Measurements from ENCODE around the gene RPTOR.
"Not testable (repeated sequence)": the region's sequence is repeated elsewhere in the genome, so short reads cannot be mapped to it uniquely, and the experiment has no call there.

Gene RPTOR

DNA sequence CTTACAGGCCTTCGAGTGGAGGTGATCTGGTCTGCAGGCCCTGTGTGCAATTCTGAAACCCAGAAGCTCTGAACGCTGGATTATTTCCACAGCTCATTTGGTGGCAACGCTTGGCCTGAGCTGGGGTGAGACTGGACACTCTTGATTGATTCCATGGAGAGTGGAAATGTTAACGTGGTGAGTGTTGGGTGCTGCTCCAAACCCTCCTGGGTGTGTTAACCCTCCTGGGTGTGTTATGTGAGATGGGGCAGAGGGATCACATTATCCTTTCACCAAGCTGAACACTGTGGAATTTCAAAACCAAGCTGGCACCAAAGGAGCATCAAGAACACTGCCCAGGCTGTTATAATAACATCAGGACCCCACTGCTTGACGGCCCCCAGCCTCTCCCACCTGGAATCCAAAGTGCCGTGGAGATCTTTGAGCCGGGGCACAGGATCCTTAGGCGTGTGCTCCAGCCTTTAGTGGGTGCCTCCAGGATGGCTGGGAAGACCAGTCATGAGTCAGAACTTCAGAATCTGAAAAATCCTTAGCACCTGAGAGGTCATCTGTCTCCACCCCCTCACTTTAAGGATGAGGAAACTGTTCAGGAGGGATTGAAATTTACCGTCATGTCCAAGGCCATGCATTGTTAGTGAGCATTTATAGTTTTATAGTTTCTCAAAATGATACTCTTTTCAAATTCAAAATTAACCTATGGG lies 75.0 kb downstream of the RPTOR start:
- DNase-seq = no peak

DNA sequence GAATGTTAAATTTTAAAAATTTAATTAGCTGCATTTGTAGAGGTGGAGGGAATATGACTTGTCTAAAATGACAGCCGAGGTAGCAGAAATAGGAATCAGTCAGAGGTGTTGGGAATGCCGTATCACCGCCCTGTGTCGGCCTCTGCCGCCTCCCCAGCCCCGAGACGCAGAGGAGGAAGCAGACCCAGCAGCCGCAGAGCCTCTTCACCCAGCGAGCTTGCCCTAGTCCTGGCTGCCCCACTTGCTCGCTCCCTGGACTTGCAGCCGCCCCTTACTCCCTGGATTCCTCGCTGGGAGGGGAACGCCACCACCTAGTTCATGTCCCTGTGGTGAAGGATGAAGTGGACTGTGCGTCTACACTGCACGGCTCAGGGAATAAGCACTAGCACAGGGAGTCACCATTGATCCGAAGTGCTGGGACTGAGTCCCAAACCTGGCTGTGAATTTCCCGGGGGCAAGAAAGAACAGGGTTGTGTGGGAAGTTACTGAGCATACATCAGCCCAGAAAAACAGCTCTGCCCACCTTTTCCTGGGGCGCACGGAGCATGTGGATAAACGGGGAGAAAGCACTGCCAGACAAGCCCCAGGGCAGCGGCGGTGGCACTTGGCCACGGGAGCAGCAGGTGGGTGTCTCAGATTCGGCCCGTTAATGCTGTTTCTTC lies 76.8 kb downstream of the RPTOR start:
- DNase-seq = no peak

DNA sequence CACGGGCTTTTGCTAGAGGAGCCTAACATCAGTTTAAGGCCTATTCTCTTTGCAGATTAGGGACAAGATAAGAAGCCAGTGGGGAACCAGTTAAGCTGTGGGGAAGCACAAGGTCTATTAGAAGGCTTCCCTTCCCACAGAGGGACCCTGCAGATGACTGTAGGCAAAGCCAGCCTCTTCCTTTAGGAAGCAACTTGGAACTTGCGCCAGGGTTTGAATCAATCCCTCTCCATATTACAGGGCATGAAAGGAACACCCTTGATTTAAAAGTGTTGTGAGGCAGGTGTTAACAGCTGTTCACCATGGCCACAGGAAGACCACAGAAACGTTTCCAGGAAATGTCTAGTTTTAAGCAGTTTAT lies 77.3 kb downstream of the RPTOR start:
- DNase-seq = no peak

DNA sequence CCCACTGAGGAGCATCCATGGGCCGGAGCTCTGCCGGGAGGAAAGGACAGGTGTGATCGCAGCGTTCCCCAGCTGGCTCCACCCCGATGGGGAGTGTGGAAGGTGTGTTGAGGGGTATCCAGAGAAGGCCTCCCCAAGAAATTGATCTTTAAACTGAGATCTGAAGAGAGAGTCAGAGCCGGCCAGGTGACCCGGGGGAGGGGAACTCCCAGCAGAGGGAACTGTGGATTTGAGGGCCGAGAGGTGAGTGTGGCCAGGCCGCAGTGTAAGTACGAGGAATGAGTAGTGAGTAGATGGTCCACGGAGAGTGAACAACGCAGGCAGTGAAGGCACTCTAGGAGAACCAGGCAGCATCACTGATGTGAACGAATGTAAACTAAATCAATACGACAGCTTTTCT lies 80.2 kb downstream of the RPTOR start:
- DNase-seq = no peak

DNA sequence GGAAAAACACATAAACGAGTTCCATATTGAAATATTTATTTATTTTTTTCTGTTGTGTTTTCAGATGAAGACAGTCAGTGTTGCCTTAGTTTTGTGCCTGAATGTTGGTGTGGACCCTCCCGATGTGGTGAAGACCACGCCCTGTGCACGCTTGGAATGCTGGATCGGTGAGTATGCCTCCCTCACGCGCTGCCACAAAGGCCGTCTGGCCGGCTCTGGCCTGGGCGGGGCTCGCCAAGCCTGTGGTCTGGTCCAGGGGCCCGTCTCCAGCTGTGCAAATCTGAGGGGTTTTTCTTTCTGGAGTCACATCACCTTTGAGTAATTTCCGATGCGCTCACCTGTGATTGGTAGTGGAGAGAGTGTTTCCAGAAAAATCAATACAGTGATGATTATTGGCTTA lies 81.0 kb downstream of the RPTOR start:
- no peak for DNase-seq

DNA sequence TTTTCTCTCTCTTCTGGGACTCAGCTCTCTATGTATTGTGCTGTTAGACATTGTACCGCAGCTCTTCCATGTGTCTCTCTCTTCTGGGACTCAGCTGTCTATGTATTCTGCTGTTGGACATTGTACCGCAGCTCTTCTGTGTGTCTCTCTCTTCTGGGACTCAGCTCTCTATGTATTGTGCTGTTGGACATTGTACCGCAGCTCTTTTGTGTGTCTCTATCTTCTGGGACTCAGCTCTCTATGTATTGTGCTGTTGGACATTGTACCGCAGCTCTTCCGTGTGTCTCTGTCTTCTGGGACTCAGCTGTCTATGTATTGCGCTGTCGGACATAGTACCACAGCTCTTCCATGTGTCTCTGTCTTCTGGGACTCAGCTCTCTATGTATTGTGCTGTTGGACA lies 84.2 kb downstream of the RPTOR start:
- DNase-seq = not testable (repeated sequence)

DNA sequence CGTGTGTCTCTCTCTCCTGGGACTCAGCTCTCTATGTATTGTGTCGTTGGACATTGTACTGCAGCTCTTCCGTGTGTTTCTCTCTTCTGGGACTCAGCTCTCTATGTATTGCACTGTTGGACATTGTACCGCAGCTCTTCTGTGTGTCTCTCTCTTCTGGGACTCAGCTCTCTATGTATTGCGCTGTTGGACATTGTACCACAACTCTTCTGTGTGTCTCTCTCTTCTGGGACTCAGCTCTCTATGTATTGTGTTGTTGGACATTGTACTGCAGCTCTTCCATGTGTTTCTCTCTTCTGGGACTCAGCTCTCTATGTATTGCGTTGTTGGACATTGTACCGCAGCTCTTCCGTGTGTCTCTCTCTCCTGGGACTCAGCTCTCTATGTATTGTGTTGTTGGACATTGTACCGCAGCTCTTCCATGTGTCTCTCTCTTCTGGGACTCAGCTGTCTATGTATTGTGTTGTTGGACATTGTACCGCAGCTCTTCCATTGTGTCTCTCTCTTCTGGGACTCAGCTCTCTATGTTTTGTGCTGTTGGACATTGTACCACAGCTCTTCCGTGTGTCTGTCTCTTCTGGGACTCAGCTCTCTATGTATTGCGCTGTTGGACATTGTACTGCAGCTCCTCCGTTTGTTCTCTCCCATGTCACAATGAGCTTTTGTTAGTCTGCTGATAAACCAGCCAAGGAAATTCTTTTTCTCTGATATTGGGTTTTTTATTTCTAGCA lies 84.8 kb downstream of the RPTOR start:
- no peak for DNase-seq

DNA sequence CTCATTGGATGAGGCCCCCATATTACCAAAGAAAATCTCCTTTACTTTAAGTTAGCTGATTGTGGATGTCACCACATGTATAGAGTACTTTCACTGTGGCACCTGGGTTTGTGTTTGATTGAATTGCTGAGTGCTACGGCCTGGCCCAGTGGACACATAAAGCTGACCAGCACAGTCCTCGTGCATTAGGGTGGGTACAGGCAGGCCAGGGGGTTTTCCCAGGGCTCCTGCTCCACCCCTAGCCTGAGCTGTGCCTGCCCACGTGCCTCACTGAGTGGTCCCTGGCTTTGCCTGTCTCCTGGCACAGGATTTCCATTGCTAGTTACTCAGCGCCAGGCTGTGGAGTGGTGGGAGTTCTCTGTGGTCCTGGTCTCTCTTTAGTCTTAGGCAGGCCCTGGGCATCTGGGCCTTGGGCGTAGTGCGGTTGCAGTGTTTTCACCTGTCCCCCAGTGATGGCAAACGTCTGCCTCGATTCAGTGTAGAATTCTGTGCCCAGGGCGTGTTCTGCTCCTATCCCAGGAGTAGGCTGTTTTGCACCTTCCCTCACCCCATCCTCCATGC lies 86.0 kb downstream of the RPTOR start:
- DNase-seq = no peak

DNA sequence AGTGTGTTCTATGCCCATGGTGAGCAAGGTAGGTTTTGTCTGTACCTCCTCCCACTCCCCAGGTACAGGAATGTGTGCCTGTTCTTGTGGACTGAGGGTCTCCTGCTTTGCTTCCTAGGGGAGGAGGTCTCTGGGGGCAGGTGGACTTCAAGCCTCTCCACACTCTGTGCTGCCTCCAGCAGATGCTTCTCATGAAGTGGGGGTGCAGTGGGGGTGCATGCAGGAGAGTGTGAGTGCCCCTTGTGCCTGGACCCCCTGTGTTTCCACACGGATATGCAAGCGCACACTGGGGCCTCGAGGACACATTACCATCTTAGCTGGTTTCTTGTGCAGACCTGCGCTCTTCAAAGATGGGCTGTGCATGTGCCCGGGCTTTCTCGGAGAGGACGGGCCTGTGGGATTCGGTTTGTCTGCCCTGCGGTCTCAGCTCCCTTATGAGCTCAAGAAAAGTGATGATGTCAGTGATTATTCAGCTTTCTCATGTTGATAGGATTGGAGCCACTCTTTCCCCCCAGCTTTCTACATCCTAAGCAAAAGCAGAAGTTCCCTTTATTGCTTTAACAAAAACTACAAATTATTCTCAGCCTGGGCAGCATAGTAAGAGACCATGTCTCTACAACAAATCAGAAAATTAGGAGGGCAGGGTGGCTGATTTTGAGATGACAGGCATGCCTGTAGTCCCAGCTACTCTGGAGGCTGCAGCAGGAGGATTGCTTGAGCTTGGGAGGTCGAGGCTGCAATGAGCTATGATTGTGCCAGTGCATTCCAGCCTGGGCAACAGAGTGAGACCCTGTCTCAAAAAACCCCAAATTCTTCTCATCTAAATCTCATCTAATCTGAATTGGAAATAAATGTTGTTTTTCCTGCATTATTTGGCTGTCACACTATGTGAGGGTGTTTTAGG lies 86.8 kb downstream of the RPTOR start:
- DNase-seq = no peak

DNA sequence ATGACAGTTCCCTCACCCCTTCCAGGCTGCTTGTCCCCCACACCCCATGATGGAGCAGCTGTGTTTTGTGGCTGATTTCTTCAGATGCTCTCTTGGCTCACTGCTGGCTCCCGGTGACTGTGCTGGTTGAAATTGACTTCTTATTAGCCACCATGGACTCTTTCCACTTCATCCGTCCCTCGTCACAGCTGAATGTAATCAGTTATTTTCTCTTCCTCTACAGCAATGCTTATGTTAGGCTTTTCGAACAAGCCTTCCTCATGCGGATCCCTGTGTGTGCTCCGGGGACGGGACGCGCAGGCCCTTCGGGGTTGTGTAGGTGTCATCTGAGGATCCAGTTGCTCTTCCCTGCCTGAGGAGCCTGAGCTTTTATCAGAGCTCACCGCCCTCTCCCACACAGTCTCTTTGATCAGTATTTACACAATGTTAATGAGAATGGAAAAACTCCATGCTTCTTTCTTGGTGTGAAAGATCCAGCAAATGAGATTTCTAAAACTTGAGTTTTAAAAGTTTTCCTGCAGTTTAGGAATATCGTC lies 87.5 kb downstream of the RPTOR start:
- DNase-seq = no peak

DNA sequence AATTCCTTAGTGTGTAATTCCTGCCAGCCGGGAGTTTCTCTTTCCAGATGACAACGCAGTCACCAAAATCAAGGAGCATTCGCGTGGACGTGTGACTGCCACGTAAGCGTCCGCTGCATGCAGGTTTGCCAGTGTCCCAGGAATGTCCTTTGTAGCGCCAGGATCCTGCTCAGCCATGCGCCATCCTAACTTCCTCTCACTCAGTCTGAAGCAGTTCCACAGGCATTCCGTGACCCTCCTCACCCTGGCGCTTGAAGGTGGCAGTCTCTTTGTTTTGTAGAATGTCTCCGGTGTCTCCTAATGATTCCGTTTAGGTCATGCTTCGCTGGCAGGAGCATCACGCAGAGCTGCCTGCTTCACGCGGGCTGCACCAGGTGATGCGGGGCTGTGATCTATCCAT lies 88.6 kb downstream of the RPTOR start:
- no peak for DNase-seq

DNA sequence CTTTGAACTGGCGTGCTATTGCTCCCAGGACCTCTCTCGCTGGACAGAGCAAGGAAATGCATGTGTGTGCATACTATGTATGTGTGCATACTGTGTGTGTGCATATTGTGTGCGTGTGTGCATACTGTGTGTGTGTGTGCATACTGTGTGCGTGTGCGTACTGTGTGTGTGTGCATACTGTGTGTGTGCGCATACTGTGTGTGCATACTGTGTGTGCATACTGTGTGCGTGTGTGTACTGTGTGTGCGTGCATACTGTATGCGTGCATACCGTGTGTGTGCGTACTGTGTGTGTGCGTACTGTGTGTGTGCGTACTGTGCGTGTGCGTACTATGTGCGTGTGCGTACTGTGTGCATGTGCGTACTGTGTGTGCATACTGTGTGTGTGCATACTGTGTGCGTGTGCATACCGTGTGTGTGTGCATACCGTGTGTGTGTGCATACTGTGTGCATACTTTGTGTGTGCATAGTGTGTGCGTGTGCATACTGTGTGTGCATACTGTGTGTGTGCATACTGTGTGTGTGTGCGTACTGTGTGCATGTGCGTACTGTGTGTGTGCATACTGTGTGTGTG lies 89.4 kb downstream of the RPTOR start:
- no peak for DNase-seq

DNA sequence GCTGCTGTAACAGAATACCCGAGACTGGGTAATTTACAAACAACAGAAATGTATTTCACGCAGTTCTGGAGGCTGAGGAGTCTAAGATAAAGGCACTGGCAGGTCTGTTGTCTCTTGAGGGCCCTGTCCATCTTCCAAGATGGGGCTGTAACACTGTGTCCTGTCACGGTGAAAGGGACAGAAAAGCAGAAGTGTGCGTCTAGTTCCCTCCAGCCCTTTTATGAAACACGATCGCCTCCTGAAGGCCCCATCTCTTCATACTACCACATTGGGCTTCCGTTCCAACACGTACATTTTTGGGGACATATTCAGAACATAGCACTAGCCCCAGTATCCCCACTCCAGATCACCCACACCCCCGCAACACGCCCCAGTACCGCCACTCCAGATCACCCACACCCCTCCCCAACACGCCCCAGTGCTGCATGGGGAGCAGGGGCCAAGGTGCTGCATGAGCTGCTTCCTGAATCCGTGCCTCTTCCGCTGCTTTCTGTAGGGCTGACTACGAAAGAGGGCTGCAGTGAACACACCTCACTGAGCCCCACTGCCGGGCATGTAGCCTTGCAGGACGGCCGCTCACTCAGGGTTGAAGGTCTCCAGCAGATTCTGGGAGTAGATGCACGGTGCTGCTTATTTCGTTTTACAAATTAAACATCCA lies 91.9 kb downstream of the RPTOR start:
- DNase-seq = no peak

DNA sequence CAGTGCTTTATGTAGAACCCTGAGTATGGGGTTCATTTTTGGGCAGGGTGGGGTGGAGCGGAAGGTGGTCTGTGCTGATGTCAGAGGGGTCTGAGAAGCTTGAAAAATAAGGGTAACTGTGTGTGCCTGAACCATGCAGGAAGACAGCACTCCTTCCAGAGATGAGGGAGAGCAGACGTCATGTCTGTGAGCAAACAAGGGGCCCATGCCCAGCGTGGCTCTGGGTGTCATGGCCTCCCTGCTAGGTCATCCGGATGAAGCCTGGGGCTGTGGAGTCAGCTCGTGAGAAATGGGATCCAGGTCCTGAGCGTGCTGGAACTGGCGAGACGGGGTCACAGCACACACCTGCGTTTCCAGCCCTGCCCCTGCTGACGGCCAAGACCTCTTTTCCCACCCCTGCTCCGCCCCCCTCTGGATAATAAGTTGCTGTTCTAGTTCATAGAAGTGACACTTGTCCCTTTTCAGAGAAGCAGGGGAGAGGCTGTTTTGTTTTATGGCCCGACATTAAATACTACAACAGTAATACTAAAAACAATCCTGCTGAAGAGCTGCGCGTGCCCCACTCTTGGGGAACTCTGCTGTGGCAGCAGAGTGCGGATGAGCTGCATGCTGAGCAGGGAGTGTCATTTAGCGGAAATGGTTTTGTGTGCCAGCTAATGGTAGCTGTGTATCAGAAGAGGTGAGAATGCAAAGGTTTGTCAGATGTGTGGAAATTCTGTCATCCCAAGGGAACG lies 92.6 kb downstream of the RPTOR start:
- DNase-seq = no peak

DNA sequence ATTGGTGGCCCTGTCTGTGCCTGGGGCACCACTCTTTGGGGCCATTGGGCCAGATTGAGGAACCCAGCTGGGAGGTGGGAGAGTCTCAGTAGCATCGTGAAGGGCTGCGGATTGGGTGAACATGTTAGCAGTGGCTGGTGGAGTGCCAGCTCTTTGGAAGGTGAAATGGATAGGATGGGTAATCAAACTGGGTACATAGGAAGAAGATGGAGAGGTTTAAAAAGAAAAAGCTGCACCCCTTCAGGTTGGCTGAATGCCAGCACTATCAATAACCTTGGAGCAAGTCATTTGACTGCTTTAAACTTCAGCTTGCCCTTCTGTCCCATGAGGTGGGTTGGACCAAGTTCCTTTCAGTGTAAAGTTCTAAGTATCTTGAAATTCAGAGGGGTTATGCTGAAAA lies 95.0 kb downstream of the RPTOR start:
- DNase-seq = no peak

DNA sequence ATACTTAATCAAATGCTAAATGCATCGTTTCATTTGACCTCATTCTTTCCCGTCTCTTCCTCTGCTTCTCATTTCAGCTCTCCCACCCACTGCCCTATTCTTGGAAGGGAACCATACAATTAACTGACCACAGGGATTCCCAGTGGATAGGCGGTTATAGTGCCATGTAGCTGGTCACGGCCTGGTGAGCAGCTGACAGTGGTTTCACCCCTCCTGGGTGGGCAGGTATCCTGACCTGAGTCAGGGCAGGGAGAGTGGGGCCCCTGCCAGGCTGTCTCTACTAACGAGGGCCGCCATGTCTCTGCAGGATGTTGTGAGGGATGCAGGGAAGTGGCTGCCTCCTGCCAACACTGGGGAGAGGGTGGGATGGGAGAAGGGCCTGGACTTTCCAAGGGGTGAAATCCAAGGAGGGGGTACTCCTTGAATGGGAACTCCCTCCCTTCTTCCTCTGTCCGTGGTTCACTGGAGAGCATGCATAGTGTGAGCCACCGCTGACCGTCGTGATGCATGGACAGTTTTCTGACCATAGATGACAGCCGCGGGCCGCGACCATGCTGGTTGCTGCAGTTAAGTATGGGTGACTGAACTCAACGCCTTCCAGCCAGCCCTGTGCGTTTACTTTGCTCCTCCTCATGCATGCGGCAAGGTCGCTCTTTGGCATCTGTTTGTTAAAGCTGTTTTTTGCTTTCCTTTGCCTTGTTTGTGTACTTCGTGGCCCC lies 95.9 kb downstream of the RPTOR start:
- no peak for DNase-seq

DNA sequence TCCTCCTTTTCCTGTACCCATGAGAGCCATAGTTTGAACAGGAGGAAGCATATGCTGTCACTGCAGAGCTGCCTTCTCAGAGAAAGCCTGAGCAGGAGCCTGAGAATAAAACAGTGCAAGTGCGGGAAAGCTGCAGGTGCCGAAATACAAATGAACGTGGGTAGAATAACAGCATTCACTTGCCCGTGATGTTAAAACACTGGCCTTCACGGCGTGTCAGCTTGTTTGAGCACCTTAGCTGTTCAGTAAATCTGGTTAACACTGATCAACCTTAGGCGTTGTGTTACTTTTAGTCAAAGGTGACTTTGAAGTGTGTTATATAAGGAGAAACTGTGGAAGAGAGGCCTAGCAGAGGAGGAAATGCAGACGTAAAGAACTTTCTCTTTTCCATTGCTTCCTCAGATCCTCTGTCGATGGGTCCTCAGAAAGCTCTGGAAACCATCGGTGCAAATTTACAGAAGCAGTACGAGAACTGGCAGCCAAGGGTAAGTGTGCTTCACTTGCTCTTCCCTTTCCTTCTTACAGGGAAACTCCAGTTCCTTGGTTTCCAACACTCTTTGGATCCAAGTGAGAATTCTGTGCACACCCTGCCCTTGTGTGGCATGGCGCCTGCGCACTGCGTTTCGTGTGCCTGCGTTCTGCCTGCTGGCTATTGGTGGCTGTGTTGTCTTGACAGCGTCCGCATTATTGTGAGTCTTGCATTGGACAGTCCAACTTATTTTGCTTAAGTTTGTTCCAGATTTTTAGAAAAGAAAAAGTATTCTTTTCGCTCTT lies 98.9 kb downstream of the RPTOR start:
- DNase-seq = no peak

DNA sequence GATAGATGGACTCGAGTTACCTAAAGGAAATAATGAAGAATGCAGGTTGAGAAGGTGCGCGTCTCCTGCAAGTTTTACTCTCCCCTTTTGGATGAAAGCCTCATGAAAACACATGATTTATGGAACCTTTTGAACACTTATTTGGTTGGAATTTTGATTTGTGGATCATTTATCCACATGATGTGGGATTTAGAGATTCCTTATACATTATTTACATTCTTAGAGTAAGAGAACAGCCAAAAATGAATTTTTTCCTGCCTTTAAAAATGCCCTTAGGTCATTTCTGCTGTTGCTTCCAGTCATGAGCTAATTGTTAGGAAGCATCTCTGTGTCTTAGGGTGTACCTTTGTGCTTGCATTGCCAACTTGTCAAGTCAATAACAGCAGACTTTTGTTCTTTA lies 99.9 kb downstream of the RPTOR start:
- DNase-seq = no peak

DNA sequence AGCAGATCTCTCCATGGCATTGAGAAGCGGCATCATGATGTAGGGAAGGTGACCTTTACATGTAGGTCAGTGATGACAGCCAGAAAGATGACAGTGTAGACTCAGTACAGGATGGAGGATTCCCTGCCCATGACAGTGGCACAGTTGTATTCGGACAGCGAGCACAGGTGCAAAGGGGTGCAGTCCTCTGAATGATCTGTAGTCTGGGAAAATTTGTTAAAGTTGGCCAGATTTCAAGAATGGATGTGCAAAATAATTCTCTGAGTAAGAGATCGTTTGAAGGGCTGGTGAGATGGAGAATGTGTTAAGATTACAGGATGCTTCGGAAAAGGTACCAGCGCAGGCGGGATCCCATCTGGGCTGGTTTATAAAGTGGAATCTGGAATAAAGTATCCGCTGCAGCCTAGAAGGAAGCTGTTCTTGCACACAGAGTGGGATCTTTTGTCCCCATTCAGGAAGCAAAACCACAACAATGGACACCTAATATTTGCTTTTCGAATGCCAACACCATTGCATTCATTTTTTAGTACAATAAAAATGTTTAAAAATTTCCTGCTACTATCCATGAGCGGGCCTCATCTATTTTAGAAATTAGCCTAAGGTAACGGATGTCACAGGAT lies 101.2 kb downstream of the RPTOR start:
- DNase-seq = no peak

All from amniotic stem cell (primary cell).